Astrocyte of the spinal cord (primary cell): ENCODE data around the gene KAT2A.

ENCODE experiments used
- DNase-seq: peaks from one replicate; pipeline ENCODE4 v3.0.0; 2011; ENCODE audit warnings: low read depth, low spot score
- H3K4me3 ChIP-seq: 2 replicates; pipeline ENCODE4 v1.5.1; 2011; ENCODE audit warnings: low read depth, mild to moderate bottlenecking, low read length, moderate library complexity
- CTCF ChIP-seq: IDR thresholded peaks from 2 replicates; pipeline ENCODE4 v1.5.1; 2012; ENCODE audit warnings: low read depth, mild to moderate bottlenecking, low read length, inconsistent platforms
- in situ Hi-C: cut with HindIII; loops from 2 replicates; pipeline ENCODE4 v1.10.0; 2017; ENCODE audit warnings: low sequenced_read_pairs

The KAT2A gene

GRCh38 chr17:42120161-42120769 lies 902 bp downstream of the KAT2A start:
- in situ Hi-C loops: no loop called here
- peak overlapping the region; percentile 52 for H3K4me3 ChIP-seq
- no peak for TF ChIP-seq CTCF
- no peak for DNase-seq

GRCh38 chr17:42119301-42119700 lies 1.9 kb downstream of the KAT2A start:
- no peak for DNase-seq
- no peak for TF ChIP-seq CTCF
- in situ Hi-C loops: no loop called here
- no peak overlapping the region for H3K4me3 ChIP-seq

- peak; percentile 59 for TF ChIP-seq CTCF
- peak; percentile 30 for DNase-seq
- in situ Hi-C loops: no loop called here
These were observed 2.6 kb downstream of the KAT2A start for GRCh38 chr17:42118545-42118944.

GRCh38 chr17:42118126-42118510 lies 3.0 kb downstream of the KAT2A start:
- in situ Hi-C loops: no loop called here
- DNase-seq: no peak
- H3K4me3 ChIP-seq: no peak overlapping the region
- TF ChIP-seq CTCF: no peak

More at GRCh38 chr17:42118545-42118944, 2.6 kb downstream of the KAT2A start:
- no peak overlapping the region for H3K4me3 ChIP-seq

GRCh38 chr17:42117397-42118125 lies 3.6 kb downstream of the KAT2A start:
- no peak for DNase-seq
- TF ChIP-seq CTCF: no peak
- no peak overlapping the region for H3K4me3 ChIP-seq
- in situ Hi-C loops: no loop called here

DNA sequence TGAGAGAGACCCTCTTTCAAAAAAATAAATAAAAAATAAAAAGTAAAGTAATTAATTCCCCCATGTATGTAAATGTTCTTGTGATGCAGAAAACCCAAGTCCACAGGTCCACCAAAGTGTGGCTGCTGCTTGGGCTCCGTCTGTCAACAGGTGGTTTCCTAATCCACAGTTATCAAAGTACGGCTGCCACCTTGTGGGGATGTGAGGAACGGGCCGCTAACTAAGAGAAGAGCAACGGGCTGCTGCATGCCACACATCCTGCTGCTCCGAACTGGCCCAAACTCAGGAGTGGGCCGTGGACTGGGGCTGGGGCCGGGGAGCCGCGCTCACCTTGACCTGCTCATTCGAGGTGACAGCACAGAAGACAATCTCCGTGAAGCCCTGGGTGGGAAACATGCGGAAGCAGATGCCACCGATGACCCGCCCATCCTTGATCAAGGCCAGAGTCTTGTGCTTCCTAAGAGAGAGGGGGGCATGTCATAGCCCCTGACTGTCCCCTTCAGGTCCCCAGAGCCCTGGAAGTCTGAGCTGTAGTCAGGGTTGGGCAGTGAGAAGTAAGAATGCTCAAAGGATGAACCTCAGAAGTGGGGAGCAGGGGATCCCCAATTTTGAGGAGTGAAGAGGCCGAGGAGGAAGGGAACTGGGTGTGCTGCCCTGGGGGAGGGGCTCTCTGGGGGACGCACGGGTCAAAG lies 4.3 kb downstream of the KAT2A start:
- in situ Hi-C loops: no loop called here

More for the DNA sequence above, 4.3 kb downstream of the KAT2A start:
- peak; percentile 73 for DNase-seq
- H3K4me3 ChIP-seq: no peak overlapping the region
- TF ChIP-seq CTCF: peak; percentile 89
